ENCODE data around the gene ABHD11.

DNA sequence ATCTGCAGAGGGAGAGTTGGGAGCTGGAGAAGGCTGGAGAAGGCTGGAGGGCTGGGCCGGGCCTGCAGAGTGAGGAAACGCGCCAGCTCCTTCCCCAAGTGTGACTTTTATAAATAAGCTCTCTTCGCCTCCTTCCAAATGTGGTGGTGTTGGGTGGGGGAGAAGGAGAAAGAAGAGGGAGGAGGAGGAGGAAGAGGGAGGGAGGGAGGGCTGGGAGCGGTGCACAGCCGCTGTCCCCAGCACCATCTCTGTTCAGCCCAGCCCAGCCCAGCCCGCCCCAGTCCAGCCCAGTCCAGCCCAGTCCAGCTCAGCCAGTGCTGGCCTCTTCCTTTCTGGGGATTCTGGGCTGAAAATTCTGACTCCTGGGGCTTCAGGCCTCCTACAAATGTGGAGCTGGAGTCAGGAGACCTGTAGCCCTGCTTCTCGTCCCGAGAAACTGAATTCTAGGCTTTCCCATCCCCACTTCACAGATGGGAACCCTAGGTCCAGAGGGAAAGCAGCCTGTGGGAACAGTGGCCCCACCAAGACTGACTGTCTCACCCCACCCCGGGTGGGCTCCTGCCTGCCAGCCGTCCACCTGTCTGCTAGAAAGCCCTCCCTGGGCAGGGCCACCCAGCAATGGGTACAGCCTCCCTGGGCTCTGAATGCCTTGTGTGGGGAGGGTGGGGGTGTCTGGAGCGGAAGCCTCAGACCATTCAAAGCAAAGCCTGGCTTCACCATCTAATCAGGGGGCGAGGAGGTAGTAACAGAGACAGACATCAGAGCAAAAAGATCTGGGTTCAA, 21.4 kb downstream of the ABHD11 start:
- no peak for TF ChIP-seq EZH2phosphoT487 (IDR thresholded peaks at IDR 0.05; ENCODE audit: low read depth)
- TF ChIP-seq, protein P1, sequence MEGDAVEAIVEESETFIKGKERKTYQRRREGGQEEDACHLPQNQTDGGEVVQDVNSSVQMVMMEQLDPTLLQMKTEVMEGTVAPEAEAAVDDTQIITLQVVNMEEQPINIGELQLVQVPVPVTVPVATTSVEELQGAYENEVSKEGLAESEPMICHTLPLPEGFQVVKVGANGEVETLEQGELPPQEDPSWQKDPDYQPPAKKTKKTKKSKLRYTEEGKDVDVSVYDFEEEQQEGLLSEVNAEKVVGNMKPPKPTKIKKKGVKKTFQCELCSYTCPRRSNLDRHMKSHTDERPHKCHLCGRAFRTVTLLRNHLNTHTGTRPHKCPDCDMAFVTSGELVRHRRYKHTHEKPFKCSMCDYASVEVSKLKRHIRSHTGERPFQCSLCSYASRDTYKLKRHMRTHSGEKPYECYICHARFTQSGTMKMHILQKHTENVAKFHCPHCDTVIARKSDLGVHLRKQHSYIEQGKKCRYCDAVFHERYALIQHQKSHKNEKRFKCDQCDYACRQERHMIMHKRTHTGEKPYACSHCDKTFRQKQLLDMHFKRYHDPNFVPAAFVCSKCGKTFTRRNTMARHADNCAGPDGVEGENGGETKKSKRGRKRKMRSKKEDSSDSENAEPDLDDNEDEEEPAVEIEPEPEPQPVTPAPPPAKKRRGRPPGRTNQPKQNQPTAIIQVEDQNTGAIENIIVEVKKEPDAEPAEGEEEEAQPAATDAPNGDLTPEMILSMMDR (IDR thresholded peaks at IDR 0.05; ENCODE audit: low read depth, low read length) = no peak
